Hematopoietic multipotent progenitor cell (in vitro differentiated cells): ENCODE measurements around the gene KRTAP13-2. TPM values are rescaled to one million over a fixed set of nuclear protein-coding genes. Genes with fewer than 3 reads are reported as not detected.

Source experiments
- DNase-seq, 3 donors: peaks; one replicate each; pipeline ENCODE4 v3.0.0-alpha.2; 2011 to 2015; ENCODE audit warnings: low read depth in 2 of 3, low spot score in 2 of 3
- total RNA-seq: library from RNA; depleted of rRNA; stranded (reverse); fragments of >200 nt; gene quantifications from one replicate; pipeline ENCODE4 v1.2.3, GENCODE V29; 2012

Gene KRTAP13-2, protein sequence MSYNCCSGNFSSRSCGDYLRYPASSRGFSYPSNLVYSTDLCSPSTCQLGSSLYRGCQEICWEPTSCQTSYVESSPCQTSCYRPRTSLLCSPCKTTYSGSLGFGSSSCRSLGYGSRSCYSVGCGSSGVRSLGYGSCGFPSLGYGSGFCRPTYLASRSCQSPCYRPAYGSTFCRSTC
- not detected for total RNA-seq

DNA sequence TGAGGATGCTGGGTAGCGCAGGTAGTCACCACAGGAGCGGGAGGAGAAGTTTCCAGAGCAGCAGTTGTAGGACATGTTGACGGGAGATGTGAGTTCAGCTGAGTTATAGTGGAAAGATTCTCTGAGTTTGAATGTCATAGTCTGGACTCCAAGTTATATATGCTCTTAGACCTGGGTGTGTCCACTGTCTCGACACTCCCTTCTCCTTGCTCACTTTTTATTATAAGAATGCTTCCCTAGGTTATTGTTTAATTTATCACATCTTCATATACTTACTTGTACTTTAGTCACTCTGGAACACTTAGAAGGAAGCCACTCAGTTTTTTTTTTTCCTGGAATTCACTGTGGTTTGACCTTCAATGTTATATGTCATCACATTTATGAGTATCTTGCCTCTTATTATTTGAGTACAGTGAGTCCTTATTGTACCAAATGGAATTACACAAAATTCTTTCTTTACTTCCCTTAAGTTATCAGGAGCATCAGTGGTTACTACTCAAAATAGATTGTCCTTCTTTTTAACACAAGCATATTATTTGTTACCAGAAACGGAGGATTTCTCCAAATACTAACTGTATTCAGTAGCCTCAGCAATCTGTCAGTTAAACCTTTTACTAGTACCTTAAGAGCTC lies at the start of gene KRTAP13-2:
TSS of gene KRTAP13-2 (minus strand) at position 133 of the 632 bp plus-strand sequence. CDS start at position 75, 58 bp downstream.
- DNase-seq: no peak

DNA sequence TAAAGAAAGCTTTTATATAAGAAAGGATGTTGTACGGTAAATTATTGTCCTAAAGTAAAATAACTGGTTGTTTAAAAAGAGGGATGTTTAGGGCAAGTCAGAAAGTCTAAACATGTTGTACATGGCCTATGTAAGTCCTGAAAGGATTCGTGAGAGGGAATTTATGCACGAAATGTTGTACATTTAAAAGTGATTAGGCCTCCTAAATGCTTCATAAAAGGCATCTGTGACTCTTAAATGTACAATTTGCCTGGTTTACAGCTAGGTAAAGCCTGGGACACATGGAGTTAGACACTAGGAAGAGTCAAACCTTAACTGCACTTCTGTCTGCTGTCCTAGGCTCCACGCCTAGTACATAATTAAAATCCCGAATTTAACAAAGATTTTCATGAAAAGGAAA lies 43.9 kb upstream of the KRTAP13-2 start:
- no peak for DNase-seq

DNA sequence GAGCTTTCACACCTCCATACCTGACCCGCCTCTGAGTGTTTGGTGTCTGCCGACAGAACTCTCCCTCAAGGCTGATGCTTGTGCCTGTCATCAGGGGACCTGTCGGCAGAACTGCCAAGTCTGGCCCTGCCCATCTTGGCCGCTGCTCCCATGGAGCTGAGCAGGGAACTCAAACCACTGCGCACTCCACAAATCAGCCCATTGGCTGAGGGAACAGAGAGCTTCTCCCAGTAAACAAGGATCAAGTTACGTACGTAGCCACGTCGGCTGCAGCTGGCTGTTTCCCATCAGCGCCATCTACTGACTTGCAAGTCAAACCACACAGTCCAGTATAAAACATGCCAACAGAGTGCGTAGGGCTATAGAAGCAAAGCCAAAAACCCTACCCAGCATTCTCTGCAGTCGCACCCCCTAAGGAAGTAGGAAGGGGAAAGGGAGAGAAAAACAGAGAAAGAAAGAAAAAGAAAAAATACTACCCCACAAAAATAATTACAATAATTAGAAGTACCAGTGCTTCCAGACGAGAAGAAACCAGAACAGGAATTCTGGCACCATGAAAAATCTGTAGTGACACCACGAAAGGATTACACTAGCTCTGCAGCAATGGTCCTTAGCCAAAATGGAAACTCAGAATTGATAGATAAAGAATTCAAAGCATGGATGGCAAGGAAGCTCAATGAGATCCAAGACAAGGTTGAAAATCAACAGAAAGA lies 36.9 kb upstream of the KRTAP13-2 start:
- DNase-seq: peak in 2 of 3 donors; percentile 21 to 22

DNA sequence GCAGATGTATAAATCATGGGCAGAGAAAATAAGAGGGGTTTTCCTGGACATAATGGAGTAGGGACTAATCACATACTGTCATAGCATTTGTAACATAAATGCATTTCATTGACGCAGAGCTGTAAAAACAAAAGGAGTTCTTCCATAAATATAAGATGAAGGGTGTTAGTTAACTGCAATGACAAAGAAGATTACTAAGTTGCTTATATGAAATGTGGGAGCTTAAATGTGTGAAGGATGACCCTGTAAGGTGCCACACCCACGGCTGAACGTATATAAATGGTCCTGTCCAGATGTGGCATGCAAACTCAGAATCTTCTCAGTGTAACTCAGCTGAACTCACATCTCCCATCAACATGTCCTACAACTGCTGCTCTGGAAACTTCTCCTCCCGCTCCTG lies 23.7 kb upstream of the KRTAP13-2 start, which contains the start of gene KRTAP13-1:
TSS of gene KRTAP13-1 (plus strand) at position 301 of the 400 bp plus-strand sequence. CDS start at position 357, 56 bp downstream.
- no peak for DNase-seq

DNA sequence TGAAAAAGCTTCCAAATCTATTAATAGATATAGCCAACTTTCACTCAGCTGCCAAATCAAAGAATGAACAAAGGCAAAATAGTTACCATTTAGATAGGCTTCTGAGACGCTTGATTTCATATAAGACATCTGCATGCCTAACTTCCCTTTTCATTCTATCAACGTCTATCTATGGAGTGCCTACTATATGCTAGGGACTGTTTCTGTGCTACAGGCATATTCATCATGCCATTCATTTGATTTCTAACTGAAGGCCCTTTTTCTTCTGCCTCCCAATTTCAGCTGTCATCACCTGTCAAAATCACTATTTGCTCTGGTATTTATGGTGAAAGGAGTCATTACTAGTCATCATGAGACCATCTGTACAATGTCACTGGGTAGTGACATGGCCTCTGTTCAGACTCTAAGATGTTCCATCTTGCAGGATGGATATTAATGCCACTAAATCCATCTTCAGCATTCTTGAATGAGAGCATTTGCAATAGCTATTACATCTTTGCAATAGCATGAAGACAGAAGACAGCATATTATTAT lies 19.5 kb upstream of the KRTAP13-2 start:
- DNase-seq: no peak

DNA sequence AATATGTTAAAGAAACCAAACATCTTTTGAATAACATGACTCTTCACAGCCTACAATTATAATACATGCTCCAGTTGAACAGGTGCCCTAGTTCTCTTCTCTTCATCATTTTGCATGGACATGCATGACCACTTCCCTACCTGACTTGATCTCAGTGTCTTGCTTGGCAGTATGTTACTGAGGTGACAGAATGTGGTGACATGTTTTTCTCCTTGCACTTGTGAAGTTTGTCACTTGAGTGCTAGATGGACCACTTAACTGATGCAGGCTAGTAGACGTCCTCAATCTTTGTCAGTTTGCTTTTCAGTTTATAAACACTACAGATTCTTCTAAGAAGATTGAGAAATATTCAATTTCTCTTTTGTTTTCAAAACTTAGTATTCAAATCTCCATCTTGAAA lies 10.1 kb upstream of the KRTAP13-2 start:
- DNase-seq: no peak

DNA sequence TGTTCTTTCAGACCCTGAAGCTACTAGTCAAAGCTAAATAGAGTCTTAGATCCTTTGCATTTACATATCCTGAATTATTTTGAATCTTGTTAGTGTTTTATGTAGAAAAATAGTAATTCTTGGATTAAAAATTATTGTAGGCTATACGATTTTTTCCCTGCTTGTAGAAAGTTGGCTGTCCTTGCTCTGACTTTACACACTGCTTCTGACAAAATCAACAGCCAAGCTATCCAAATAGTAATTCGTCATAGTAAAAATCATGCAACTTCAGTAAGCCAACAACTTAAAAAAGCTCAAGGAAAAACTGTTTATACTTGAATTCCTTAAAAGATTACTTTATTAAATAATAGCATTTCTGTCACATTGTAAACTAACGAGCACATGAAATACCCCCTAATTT lies 16.2 kb downstream of the KRTAP13-2 start:
- no peak for DNase-seq

DNA sequence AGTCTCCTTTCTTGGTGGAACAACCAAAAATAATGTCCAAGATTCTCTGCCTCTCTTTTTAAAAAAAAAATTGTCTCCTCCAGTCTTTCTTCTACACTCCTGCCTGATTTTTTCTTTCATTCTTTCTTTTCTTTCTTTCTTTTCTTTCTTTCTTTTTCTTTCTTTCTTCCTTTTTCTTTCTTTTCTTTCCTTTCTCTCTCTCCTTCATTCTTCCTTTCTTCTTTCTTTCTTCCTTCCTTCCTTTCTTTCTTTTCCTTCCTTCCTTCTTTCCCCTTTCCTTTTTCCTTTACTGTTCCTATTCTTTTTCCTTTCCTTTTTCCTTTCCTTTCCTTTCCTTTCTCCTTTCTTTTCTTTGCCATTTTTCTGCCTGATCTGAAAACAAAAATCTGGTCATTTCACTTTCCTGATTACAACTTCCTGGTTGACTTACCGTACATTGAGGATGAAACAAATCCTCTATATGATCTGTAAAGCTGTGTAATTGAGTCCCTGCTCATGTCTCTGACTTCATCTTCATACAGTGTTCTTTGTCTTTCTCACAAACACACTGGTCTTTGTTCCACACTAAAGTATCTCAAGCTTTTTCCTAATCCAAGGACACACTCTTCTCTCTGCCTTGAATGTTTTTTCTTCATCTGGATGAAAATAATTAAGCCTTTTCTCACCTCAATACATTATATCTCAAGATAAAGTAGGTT lies 17.6 kb downstream of the KRTAP13-2 start:
- no peak for DNase-seq

DNA sequence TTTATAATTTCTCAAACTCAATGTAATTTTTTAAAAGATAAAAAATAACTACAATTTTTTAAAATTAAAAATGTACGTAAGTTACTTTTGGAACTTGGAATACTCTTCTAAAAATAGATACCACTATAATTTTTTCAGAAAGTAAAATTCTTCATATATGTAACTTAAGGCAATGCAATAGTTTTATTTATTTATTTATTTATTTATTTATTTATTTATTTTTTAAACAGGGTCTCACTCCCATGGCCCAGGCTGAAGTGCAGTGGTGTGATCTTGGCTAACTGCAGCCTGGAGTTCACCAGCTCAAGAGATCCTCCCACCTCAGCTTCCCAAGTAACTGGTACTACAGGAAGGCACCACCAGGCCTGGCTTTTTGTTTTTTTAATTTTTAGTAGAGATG lies 20.5 kb downstream of the KRTAP13-2 start:
- no peak for DNase-seq

DNA sequence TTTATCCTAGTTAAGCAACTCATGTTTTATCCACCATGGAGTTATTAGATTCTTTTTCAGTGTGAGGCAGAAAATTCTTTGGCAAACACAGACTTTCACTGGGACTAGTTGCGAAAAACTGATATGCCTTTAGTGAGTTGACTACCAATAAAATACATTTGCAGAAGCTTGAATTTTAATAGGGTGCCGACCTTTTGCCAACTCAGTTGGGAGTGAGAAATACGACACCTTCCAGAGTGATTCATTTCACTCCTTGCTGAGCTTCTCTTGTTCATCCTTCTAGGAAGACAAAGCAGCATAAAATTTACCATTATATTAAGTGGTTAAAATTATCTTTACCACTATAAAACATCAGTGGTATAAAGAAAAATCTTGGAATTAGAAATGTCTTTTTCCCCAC lies 22.5 kb downstream of the KRTAP13-2 start:
- DNase-seq: no peak

DNA sequence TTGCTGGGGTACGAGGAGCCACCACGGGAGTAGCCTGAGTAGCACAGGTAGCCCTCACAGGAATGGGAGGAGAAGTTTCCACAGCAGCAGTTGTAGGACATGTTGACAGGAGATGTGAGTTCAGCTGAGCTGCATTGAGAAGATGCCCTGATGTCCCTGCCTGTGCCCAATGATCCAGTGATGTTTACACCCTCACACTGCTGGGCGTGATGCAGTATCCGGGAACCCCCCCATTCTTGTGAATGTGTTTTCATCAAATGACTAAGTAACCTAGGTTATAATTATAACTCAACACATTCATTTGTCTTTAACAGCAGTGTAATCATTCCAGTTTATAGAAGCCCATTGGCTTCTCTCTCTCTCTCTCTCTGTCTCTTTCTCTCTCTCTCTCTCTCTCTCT lies 23.6 kb downstream of the KRTAP13-2 start, which contains the start of gene KRTAP23-1:
TSS of gene KRTAP23-1 (minus strand) at position 101 of the 400 bp plus-strand sequence. CDS start at position 101, 0 bp downstream.
- no peak for DNase-seq

DNA sequence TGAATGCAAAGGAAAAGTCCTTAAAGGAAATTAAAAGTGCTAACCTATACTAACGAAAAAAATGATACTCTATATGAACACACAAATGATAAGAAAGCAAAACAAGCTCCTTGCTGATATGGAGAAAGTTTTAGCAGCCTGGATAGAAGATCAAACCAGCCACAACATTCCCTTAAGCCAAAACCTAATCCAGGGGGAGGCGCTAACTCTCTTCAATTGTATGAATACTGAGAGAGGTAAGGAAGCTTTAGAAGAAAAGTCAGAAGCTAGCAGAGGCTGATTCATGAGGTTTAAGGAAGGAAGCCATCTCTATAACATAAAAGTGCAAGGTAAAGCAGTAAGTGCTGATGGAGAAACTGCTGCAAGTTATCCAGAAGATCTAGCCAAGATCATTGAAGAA lies 27.1 kb downstream of the KRTAP13-2 start:
- no peak for DNase-seq

DNA sequence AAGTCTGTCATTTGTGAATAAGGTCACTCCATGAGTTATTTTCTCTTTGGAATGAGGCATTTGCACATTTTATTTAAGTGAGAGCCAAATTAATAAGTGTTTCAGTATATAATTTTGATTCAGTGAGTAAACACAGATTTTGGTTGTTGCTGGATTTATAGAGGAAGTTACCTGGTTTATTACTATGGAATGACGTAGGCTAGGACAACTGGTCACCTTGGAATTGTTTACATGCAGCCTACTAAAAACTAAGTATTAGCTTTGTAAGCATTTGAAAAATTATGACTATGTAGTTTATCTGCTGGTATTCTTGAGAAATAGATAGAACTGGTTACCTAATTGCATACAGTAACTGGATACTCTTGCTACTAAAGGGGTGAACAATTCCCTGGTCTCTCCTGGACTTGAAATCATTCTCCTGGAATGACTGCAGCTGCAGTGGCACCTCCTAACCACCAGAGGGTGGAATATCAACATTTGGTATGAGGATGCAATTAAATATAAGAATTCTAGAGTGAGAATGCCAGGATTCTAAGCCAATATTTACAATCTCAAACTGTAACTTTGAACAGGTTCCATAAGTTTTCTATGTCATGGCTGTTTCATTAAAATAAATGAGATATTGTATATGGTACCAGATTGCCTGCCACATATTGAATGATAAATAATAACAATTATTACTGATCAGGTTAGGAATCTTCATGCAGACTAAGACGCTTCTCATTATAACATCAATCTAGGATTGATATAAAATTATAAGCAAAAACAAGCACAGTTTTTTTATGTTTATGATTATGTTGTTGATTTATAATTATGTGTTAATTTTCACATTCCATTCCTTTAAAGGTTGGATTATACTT lies 31.1 kb downstream of the KRTAP13-2 start:
- peak; percentile 1 to 40 (median 12) for DNase-seq

DNA sequence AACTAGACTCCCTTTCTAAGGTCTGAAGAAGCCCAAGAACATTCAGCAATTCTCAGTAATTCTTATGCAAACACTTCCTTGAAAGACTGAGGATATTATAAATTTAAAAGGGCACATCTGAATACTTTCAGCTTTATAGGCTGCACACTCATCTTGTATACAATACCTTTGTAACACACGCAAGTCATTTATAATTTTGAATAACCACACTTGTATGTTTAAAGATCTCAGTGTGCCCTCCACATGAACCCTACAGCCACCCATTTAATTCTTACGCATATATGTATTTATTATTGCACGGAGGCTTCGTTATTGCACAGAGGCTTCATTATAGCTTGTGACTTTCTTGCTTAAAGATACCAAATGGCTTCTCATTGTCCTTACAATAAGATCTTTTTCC lies 33.4 kb downstream of the KRTAP13-2 start:
- DNase-seq: no peak

DNA sequence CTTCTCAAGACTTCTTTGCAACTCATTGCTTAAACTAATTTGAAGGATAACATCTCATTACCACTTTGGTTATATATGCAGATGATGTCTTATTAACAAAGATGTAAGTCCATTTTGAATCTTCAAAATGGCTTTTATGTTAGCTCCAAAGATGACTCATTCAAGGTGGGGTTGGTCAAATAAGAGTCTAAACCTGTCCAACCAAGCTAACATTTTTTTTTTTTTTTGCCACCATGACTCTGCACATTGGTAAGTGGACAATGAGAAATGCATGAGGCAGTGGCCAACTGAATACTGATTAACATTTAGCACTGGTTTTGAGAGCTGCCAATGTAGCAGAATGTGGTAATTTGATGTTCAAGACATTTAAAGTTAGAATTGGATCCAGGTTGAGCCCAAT lies 34.3 kb downstream of the KRTAP13-2 start:
- DNase-seq: no peak

DNA sequence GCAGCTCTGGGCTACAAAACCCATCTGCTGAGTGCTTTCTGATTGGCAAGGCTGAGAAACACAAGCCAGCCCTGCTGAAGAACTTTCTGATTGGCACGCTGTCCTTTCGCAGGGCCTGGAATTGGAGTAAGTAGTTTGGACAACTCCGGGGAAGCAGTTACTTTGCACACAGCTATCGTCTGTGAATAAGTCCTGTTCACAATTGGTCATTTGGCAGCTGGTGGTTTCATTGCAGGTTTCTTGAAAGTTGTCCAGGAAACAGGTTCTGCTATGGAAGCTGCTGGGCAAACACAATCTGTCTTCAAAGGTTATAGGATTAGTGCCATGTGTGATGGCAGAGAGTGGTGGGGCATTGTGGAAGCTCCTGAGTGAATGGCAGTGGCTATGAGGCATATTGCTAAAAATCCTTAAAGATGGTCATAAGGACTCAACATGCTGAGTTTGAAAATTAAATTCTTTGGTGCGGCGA lies 34.8 kb downstream of the KRTAP13-2 start, which contains the start of gene KRTAP27-1:
TSS of gene KRTAP27-1 (minus strand) at position 419 of the 469 bp plus-strand sequence. CDS start at position 393, 26 bp downstream.
- no peak for DNase-seq

DNA sequence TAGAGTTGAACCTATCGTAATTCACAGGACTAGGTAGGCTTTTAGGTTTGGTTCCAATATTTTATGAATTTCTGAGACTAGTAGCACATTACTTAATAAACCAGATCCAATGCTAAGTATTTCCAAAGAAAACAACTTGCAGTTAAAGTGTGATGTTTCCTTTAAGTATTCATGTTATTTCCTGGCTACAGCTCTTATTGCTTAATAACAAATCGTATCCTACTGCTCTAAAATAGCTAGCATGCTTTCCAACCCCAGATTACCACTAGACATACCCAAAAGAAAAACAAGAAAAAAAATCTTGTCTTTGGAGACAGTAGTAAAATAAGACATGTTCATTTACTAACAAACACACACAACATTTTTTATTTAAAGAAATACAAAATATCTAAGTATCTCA lies 35.5 kb downstream of the KRTAP13-2 start:
- no peak for DNase-seq

DNA sequence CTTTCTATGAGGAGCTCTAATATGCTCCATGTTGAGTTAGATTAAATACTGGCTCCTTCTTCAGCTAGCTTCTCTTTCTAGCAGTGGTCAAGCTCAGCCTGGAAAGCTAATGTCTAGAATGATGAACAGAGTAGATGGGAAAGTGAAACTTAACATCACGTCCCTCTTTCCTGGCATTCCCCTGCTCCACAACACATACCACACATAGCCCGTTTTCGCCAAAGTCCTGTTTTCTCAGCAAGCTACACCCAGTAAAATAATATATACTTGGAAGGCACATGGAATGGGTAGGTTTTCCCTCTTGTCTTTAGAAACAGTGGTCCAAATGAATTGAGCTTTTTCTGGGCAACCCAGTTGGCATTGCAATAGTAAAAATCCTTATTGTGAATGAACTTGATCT lies 38.3 kb downstream of the KRTAP13-2 start:
- no peak for DNase-seq

DNA sequence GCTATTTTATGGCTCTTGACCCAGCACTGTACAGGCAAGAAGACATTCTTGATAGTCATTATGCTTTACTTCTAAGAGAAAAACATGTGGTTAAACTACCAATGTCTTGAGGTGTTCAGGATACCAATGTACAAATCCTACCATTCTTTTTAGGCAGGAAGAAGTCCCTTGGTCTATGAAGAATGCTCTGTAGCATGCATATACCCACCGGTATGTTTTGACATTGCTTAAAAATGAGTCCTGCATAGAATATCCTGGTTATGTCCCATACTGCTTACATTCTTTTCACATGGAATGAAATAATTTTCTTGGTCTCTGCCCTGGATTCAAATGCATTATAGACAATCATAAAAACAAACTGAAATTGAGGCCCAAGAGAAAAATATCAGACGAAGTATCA lies 39.4 kb downstream of the KRTAP13-2 start:
- DNase-seq: no peak
